Mucosa of rectum (tissue), 2 donors: ENCODE measurements around the gene TXNDC2.

ENCODE experiments used
- H3K27ac ChIP-seq, 2 donors: one replicate each; pipeline ENCODE4 v1.7.0; 2013; ENCODE audit warnings: inconsistent platforms in 2 of 2, low read depth in 2 of 2, low read length in 2 of 2
- H3K27me3 ChIP-seq, 2 donors: one replicate each; pipeline ENCODE4 v1.7.0; 2013; ENCODE audit warnings: low read length in 2 of 2; ENCODE audit not compliant: control insufficient read depth in 2 of 2, insufficient read depth in 2 of 2
- H3K36me3 ChIP-seq, 2 donors: one replicate each; pipeline ENCODE4 v1.7.0; 2013; ENCODE audit warnings: low read length in 2 of 2; ENCODE audit not compliant: control insufficient read depth in 2 of 2, insufficient read depth in 2 of 2
- H3K4me1 ChIP-seq, 2 donors: one replicate each; pipeline ENCODE4 v1.7.0; 2013; ENCODE audit warnings: low read length in 2 of 2, mild to moderate bottlenecking in 1 of 2; ENCODE audit not compliant: control insufficient read depth in 2 of 2, insufficient read depth in 2 of 2
- H3K4me3 ChIP-seq, 2 donors: one replicate each; pipeline ENCODE4 v1.7.0; 2013; ENCODE audit warnings: low read length in 2 of 2
- H3K9ac ChIP-seq, 2 donors: one replicate each; pipeline ENCODE4 v1.7.0; 2013; ENCODE audit warnings: low read length in 2 of 2, low read depth in 1 of 2, mild to moderate bottlenecking in 1 of 2
- H3K9me3 ChIP-seq, 2 donors: one replicate each; pipeline ENCODE4 v1.7.0; 2013; ENCODE audit warnings: low read length in 2 of 2; ENCODE audit not compliant: control insufficient read depth in 2 of 2
- donor health status: healthy.
- donor health status: Normal muscosa, but diverticular disease.

Gene TXNDC2

GRCh38 chr18:9916077-9916639, 30.4 kb downstream of the TXNDC2 start:
- Histone ChIP-seq H3K36me3 (no peaks in the 10 kb centered on the region), H3K27me3 (no peaks in the 10 kb centered on the region), H3K27ac (peak overlapping the region; percentile 98 to 99), H3K4me3 (peak overlapping the region; percentile 93), H3K9me3 (no peaks in the 10 kb centered on the region), H3K4me1 (peaks cover 14 to 38% of the 10 kb centered on the region in 2 donors), H3K9ac (peak overlapping the region; percentile 84 to 91)

GRCh38 chr18:9916808-9917207, 31.0 kb downstream of the TXNDC2 start:
- peaks cover 14 to 38% of the 10 kb centered on the region in 2 donors for H3K4me1 ChIP-seq
- H3K9me3 ChIP-seq, result no peaks in the 10 kb centered on the region
- H3K4me3 ChIP-seq, result peak overlapping the region in 1 of 2 donors; percentile 93
- peak overlapping the region in 1 of 2 donors; percentile 91 for H3K9ac ChIP-seq
- peak overlapping the region in 1 of 2 donors; percentile 99 for H3K27ac ChIP-seq
- no peaks in the 10 kb centered on the region for H3K36me3 ChIP-seq
- H3K27me3 ChIP-seq, result no peaks in the 10 kb centered on the region

GRCh38 chr18:9918016-9918680, 32.4 kb downstream of the TXNDC2 start:
- Histone ChIP-seq H3K27me3 (no peaks in the 10 kb centered on the region), H3K27ac (no peak overlapping the region), H3K4me3 (no peak overlapping the region), H3K4me1 (peaks cover 14 to 35% of the 10 kb centered on the region in 2 donors), H3K9me3 (no peaks in the 10 kb centered on the region), H3K36me3 (no peaks in the 10 kb centered on the region), H3K9ac (no peak overlapping the region)

GRCh38 chr18:9919564-9920232, 33.9 kb downstream of the TXNDC2 start:
- Histone ChIP-seq H3K4me1 (peaks cover 14 to 37% of the 10 kb centered on the region in 2 donors), H3K9ac (no peak overlapping the region), H3K27me3 (no peaks in the 10 kb centered on the region), H3K4me3 (peak overlapping the region in 1 of 2 donors; percentile 15), H3K27ac (no peak overlapping the region), H3K36me3 (no peaks in the 10 kb centered on the region), H3K9me3 (no peaks in the 10 kb centered on the region)

- Histone ChIP-seq H3K9ac (no peak overlapping the region), H3K36me3 (no peaks in the 10 kb centered on the region), H3K4me3 (no peak overlapping the region), H3K9me3 (no peaks in the 10 kb centered on the region), H3K4me1 (peaks cover 12 to 34% of the 10 kb centered on the region in 2 donors), H3K27me3 (no peaks in the 10 kb centered on the region), H3K27ac (no peak overlapping the region)
Observed at GRCh38 chr18:9922592-9923311, 37.0 kb downstream of the TXNDC2 start.

- H3K4me1 ChIP-seq, result peaks cover 10 to 31% of the 10 kb centered on the region in 2 donors
- H3K4me3 ChIP-seq, result no peak overlapping the region
- no peaks in the 10 kb centered on the region for H3K9me3 ChIP-seq
- H3K27ac ChIP-seq, result no peak overlapping the region
- no peak overlapping the region for H3K9ac ChIP-seq
- no peaks in the 10 kb centered on the region for H3K27me3 ChIP-seq
- no peaks in the 10 kb centered on the region for H3K36me3 ChIP-seq
Observed at GRCh38 chr18:9924371-9924943, 38.7 kb downstream of the TXNDC2 start.

- H3K9me3 ChIP-seq, result no peaks in the 10 kb centered on the region
- H3K36me3 ChIP-seq, result no peaks in the 10 kb centered on the region
- H3K9ac ChIP-seq, result no peak overlapping the region
- no peak overlapping the region for H3K27ac ChIP-seq
- peaks cover 5 to 23% of the 10 kb centered on the region in 2 donors for H3K4me1 ChIP-seq
- no peaks in the 10 kb centered on the region for H3K27me3 ChIP-seq
- H3K4me3 ChIP-seq, result no peak overlapping the region
Observed at GRCh38 chr18:9925369-9925768, 39.6 kb downstream of the TXNDC2 start.

- Histone ChIP-seq H3K27ac (no peak overlapping the region), H3K4me1 (peaks cover 5 to 19% of the 10 kb centered on the region in 2 donors), H3K27me3 (no peaks in the 10 kb centered on the region), H3K36me3 (no peaks in the 10 kb centered on the region), H3K9me3 (no peaks in the 10 kb centered on the region), H3K9ac (no peak overlapping the region), H3K4me3 (no peak overlapping the region)
Observed at GRCh38 chr18:9925795-9926194, 40.0 kb downstream of the TXNDC2 start.

GRCh38 chr18:9926223-9926894, 40.6 kb downstream of the TXNDC2 start:
- Histone ChIP-seq H3K27me3 (no peaks in the 10 kb centered on the region), H3K9me3 (no peaks in the 10 kb centered on the region), H3K9ac (no peak overlapping the region), H3K4me3 (no peak overlapping the region), H3K36me3 (no peaks in the 10 kb centered on the region), H3K4me1 (peaks cover 5 to 18% of the 10 kb centered on the region in 2 donors), H3K27ac (no peak overlapping the region)
